DMS53 treated with DMSO at 0.1 percent for 48 hours (cell line): ENCODE results near the gene SLC23A3.
A peak's percentile ranks its signal among the peaks of the same experiment; 100 is the strongest.

ENCODE experiments used
- DNase-seq: peaks from one replicate; lab custom pipeline; 2025; ENCODE audit not compliant: unreplicated experiment; lab: John Stamatoyannopoulos, UW

Gene SLC23A3

GRCh38 chr2:219155054-219155644 lies 14.7 kb downstream of the SLC23A3 start:
- peak; percentile 65 for DNase-seq

GRCh38 chr2:219149667-219150066 lies 20.2 kb downstream of the SLC23A3 start:
- peak; percentile 25 for DNase-seq

GRCh38 chr2:219142329-219142728 lies 27.5 kb downstream of the SLC23A3 start:
- DNase-seq: no peak

- no peak for DNase-seq
These were observed 29.1 kb downstream of the SLC23A3 start for GRCh38 chr2:219140722-219141121.

GRCh38 chr2:219133976-219134375 lies 35.9 kb downstream of the SLC23A3 start:
- DNase-seq: no peak

- DNase-seq: no peak
These were observed 38.1 kb downstream of the SLC23A3 start for GRCh38 chr2:219131744-219132143.

GRCh38 chr2:219131327-219131726 lies 38.5 kb downstream of the SLC23A3 start:
- DNase-seq: no peak

GRCh38 chr2:219129589-219129988 lies 40.2 kb downstream of the SLC23A3 start:
- DNase-seq: no peak

- DNase-seq: no peak
These were observed 41.4 kb downstream of the SLC23A3 start for GRCh38 chr2:219128396-219128795.

GRCh38 chr2:219127037-219127635 lies 42.7 kb downstream of the SLC23A3 start:
- no peak for DNase-seq

GRCh38 chr2:219126555-219126954 lies 43.3 kb downstream of the SLC23A3 start:
- DNase-seq: no peak

- no peak for DNase-seq
These were observed 44.0 kb downstream of the SLC23A3 start for GRCh38 chr2:219125886-219126270.

GRCh38 chr2:219125225-219125885 lies 44.5 kb downstream of the SLC23A3 start:
- no peak for DNase-seq

GRCh38 chr2:219124381-219125110 lies 45.3 kb downstream of the SLC23A3 start:
- no peak for DNase-seq

- DNase-seq: no peak
These were observed 46.3 kb downstream of the SLC23A3 start for GRCh38 chr2:219123356-219124135.

GRCh38 chr2:219122202-219122980 lies 47.4 kb downstream of the SLC23A3 start:
- no peak for DNase-seq

- DNase-seq: no peak
These were observed 49.7 kb downstream of the SLC23A3 start for GRCh38 chr2:219120082-219120481.

- peak; percentile 31 for DNase-seq
These were observed 50.3 kb downstream of the SLC23A3 start for GRCh38 chr2:219119422-219120043.

GRCh38 chr2:219118504-219118903 lies 51.3 kb downstream of the SLC23A3 start:
- DNase-seq: no peak
